NB4 (cell line): Measurements from ENCODE around the gene HIPK1.
A peak's percentile ranks its signal among the peaks of the same experiment; 100 is the strongest.

Experiments
- DNase-seq: peaks from one replicate; pipeline ENCODE4 v3.0.0; 2010; ENCODE audit warnings: low read depth
- H3K4me3 ChIP-seq: one replicate; pipeline ENCODE4 v1.5.1; 2011; ENCODE audit warnings: mild to moderate bottlenecking, low read depth, low read length, moderate library complexity
- MAX ChIP-seq: IDR thresholded peaks from 2 replicates; pipeline ENCODE4 v1.6.1; 2011; ENCODE audit warnings: low read depth, low read length
- MYC ChIP-seq: IDR thresholded peaks from 2 replicates; pipeline ENCODE4 v1.6.1; 2011; ENCODE audit warnings: low read depth, low read length
- POLR2A ChIP-seq: IDR thresholded peaks from 2 replicates; pipeline ENCODE4 v1.6.1; 2011; ENCODE audit warnings: mild to moderate bottlenecking; ENCODE audit not compliant: insufficient read length; ENCODE audit errors: extremely low read depth
- TF ChIP-seq, protein P1 (sequence below): IDR thresholded peaks from one replicate; pipeline ENCODE4 v1.5.1; 2012; ENCODE audit warnings: low read depth, low read length

The HIPK1 gene

GRCh38 chr1:113899111-113899510 lies 30.0 kb upstream of the HIPK1 start:
- TF ChIP-seq MYC = no peak
- TF ChIP-seq MAX = no peak
- TF ChIP-seq POLR2A = no peak
- TF ChIP-seq, protein P1, sequence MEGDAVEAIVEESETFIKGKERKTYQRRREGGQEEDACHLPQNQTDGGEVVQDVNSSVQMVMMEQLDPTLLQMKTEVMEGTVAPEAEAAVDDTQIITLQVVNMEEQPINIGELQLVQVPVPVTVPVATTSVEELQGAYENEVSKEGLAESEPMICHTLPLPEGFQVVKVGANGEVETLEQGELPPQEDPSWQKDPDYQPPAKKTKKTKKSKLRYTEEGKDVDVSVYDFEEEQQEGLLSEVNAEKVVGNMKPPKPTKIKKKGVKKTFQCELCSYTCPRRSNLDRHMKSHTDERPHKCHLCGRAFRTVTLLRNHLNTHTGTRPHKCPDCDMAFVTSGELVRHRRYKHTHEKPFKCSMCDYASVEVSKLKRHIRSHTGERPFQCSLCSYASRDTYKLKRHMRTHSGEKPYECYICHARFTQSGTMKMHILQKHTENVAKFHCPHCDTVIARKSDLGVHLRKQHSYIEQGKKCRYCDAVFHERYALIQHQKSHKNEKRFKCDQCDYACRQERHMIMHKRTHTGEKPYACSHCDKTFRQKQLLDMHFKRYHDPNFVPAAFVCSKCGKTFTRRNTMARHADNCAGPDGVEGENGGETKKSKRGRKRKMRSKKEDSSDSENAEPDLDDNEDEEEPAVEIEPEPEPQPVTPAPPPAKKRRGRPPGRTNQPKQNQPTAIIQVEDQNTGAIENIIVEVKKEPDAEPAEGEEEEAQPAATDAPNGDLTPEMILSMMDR = no peak
- no peak overlapping the region for H3K4me3 ChIP-seq
- no peak for DNase-seq

- no peak overlapping the region for H3K4me3 ChIP-seq
- TF ChIP-seq, protein P1 = no peak
- TF ChIP-seq POLR2A (no peak), MYC (no peak), MAX (no peak)
- DNase-seq = no peak
Observed at GRCh38 chr1:113901191-113901590, 27.9 kb upstream of the HIPK1 start.

DNA sequence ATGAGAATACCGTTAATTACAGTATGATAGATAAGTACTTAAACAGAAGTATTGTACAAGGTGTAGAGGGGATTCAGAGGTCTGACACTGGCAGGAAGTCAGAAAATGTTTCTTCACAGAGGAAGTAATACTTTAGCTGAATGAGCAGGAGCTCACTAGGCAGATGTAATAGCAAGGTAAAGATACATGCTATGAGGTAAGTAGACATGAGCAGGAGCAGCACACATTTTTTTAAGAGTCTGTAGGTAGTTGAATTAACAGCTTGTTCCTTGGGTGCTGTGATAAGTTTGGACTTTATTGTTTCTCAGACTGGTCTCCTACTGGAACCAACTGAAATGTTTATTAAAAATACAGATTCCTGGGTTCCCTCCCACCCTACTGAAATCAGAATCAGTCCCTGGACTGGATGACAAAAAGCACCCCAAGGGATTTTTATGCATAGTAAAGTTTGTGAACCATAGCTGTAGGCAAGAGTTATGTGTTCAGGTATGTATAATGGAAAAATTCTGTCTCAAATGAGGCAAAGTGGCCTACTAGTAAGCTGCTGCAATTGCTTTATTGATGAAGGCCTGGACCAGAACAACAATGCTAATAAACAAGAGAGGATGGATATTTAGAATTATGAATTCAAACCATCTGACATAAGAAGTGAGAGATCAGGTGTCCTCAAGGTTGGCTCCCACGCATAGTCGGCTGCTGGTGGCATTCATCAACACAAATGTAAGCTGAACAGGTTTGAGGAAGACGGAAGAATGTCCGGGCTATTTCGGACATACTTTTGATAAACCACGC lies 25.4 kb upstream of the HIPK1 start:
- H3K4me3 ChIP-seq = peak overlapping the region; percentile 96
- DNase-seq = peak; percentile 40
- TF ChIP-seq MYC (no peak), POLR2A (no peak), MAX (no peak)
- TF ChIP-seq, protein P1 = no peak

DNA sequence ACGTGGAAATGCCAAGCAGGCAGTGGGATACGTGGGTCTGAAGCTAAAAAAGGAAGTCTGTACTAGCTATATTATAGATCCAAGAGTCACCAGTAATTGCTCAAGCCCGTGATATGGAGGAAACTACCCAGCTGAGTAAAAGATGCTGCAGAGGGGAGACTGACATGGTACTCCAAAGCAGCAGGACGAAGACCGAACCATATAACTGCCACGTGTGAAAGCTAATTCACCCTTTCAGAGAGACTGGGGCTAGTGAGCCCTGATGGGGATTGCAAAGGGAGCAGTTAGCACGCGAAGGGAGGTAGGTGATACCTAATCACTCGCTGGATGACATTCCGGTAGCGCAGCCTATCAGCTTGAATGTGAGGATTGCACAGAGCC lies 24.8 kb upstream of the HIPK1 start:
- no peak for DNase-seq
- no peak; the same call in none of the 2 replicates for TF ChIP-seq MAX
- TF ChIP-seq MYC = no peak
- TF ChIP-seq, protein P1 = no peak
- TF ChIP-seq POLR2A = no peak
- peak overlapping the region; percentile 96 for H3K4me3 ChIP-seq

- peak within 1 kb of the TSS; percentile 96 for H3K4me3 ChIP-seq
- TF ChIP-seq, protein P1 = peak; percentile 44
- TF ChIP-seq POLR2A (peak; percentile 47), MYC (no peak; the same call in none of the 2 replicates), MAX (peak; percentile 81)
Observed at GRCh38 chr1:113904674-113905434, 24.3 kb upstream of the HIPK1 start, which contains the start of the genes AP4B1 and DCLRE1B. Gene AP4B1 (minus strand): TSS chr1:113904799. CDS start chr1:113904717, 82 bp downstream. Gene DCLRE1B (plus strand): TSS chr1:113905326. CDS start chr1:113905587, 261 bp downstream.

More at GRCh38 chr1:113904674-113905434, 24.3 kb upstream of the HIPK1 start, which contains the start of the genes AP4B1 and DCLRE1B:
- DNase-seq = peak; percentile 100
